ENCODE measurements around the gene PFKP.

DNA sequence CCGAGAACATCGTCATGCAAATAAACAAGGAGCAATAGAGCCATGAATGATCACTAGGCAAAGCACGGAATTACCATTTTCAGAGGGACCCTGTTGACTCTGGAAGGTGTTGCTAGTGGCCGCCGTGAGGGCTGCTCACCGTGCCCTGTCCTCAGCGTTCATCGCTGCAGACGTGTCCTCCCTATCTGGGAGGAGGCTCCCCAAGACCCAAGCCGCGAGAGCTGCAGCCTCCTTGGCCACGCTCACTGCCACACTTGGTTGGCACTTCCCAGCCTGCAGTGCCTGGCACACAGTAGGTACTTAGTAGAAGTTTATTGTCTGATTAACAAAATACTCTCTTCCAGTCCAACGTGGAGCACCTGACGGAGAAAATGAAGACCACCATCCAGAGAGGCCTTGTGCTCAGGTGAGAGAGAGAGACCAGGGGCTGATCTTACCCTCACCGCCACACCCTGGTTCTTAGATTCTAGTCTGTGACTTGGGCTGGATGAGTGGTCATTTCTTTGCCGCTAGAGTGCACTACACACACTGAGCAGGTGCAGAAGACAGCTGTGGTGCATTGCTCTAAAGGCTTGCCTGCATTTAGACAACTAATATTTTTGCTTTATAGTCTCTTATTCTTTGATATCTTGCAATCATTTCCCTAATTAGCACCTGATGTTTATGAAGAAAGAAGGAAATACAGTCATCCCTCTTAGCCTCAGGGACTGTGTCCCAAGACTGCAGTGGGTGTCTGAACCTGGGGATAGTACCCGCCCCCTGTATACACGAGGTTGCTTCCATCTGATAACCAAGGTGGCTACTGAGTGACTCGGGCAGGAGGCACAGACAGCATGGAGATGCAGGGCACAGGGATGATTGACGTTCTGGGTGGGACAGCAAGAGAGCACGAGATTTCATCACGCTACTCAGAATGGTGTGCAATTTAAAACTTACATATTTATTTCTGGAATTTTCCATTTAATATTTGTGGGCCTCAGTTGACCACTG is 65.0 kb downstream of the PFKP start:
- TF ChIP-seq POLR2AphosphoS5 (IDR thresholded peaks at IDR 0.05) (no peak), POLR2A (IDR thresholded peaks at IDR 0.05; ENCODE audit: low read depth) (no peak)
- TF ChIP-seq, protein P1, sequence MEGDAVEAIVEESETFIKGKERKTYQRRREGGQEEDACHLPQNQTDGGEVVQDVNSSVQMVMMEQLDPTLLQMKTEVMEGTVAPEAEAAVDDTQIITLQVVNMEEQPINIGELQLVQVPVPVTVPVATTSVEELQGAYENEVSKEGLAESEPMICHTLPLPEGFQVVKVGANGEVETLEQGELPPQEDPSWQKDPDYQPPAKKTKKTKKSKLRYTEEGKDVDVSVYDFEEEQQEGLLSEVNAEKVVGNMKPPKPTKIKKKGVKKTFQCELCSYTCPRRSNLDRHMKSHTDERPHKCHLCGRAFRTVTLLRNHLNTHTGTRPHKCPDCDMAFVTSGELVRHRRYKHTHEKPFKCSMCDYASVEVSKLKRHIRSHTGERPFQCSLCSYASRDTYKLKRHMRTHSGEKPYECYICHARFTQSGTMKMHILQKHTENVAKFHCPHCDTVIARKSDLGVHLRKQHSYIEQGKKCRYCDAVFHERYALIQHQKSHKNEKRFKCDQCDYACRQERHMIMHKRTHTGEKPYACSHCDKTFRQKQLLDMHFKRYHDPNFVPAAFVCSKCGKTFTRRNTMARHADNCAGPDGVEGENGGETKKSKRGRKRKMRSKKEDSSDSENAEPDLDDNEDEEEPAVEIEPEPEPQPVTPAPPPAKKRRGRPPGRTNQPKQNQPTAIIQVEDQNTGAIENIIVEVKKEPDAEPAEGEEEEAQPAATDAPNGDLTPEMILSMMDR (IDR thresholded peaks at IDR 0.05), result no peak

All from esophagus muscularis mucosa (tissue), 3 donors.